GM19452 (cell line): Measurements from ENCODE around the gene ORC1.
"Not testable (repeated sequence)": the region's sequence is repeated elsewhere in the genome, so short reads cannot be mapped to it uniquely, and the experiment has no call there.

Experiments used
- ATAC-seq: cut with Tn5 transposase; IDR thresholded peaks from one replicate; pipeline ENCODE4 v1.9.1; 2021; ENCODE audit not compliant: unreplicated experiment

The ORC1 gene

DNA sequence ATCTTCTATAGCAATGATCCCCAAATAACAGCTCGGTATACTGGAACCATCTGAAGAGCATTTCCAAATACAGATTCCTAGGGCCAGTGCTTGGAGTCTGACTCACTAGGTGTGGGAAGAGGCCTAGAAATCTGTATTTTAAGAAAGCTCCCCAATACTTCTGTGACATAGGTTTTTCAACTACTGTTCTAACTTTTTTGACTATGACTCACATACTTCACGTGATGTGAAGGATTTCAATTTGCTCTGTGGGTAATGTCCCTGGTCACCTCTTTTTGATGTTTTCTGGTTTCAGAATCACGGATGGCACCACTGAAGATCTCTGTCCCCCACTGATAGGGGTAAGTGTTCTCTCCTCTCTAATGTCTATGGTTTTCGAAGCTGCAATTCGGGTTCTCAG lies 11.0 kb downstream of the ORC1 start:
- no peak for ATAC-seq

DNA sequence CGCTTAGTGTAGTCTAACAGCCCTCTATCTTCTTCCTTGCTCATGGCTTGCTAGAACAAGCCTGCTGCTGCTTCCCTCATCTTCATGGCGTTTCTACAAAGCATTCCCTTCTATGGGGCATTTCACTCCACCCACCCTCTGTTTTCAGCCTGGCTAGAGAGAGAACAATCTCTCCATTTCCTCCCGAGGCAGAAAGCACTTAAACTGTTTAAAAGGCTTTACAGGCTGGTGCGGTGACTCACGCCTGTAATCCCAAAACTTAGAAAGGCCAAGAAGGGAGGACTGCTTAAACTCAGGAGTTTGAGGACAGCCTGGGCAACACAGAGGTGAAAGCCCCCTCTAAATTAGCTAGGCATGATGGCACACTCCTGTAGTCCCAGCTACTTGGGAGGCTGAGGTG lies 17.8 kb downstream of the ORC1 start:
- ATAC-seq: no peak

GRCh38 chr1:52385376-52385775 lies 18.8 kb downstream of the ORC1 start:
- no peak for ATAC-seq

DNA sequence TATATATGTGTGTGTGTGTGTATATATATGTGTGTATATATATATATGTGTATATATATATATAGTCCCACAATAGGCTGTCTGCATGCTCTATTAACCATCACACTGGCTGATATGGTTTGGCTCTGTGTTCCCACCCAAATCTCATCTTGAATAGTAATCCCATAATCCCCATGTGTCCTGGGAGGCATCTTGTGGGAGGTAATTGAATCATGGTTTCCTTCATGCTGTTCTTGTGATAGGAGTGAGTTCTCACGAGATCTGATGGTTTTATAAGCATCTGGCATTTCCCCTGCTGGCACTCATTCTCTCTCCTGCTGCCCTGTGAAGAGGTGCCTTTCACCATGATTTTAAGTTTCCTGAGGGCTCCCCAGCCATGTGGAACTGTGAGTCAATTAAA lies 34.4 kb downstream of the ORC1 start:
- not testable (repeated sequence) for ATAC-seq

- ATAC-seq: no peak
Measured at GRCh38 chr1:52368383-52369172, 35.6 kb downstream of the ORC1 start.

DNA sequence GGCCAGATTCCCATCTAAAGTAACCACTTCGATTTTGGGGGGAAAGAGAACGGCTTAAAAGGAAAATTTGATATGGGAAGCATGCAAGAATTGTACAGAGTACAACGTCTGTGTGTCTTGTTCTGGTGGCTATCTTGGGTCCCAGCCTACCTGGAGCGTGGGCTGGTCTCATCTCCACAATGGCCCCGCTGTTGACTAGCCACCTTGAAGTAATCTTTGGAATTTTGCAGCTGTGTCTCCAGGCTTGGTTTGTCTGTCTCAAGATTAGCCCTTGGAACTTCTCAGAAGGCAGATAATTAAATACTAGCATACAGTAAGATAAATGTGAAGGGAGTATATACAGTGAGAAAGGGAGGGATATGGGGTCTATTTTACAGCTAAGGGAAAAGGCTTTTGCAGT lies 37.0 kb downstream of the ORC1 start:
- ATAC-seq: no peak

DNA sequence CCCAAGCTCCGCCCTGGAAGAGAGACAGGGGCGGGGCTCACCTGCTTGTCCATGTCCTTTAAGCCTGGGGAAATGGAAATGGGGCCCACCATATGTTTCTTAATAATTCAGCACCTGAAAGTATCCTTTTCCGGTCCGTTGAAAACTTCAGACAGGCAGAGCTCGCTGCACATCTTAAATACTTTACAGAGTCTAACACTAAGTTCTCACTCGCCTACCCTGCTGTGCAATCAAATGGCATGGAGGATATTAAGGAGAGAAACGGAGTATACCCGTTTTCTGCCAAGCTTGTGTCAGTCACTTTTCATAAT lies 37.8 kb downstream of the ORC1 start:
- ATAC-seq: no peak

GRCh38 chr1:52365746-52366516 lies 38.3 kb downstream of the ORC1 start, which contains the start of gene CC2D1B:
Gene CC2D1B, minus strand, starts transcription at chr1:52366205. Its CDS starts 1,585 bp downstream, at chr1:52364620.
- peak; percentile 86 for ATAC-seq

- no peak for ATAC-seq
Measured at GRCh38 chr1:52365071-52365745, 39.0 kb downstream of the ORC1 start.

DNA sequence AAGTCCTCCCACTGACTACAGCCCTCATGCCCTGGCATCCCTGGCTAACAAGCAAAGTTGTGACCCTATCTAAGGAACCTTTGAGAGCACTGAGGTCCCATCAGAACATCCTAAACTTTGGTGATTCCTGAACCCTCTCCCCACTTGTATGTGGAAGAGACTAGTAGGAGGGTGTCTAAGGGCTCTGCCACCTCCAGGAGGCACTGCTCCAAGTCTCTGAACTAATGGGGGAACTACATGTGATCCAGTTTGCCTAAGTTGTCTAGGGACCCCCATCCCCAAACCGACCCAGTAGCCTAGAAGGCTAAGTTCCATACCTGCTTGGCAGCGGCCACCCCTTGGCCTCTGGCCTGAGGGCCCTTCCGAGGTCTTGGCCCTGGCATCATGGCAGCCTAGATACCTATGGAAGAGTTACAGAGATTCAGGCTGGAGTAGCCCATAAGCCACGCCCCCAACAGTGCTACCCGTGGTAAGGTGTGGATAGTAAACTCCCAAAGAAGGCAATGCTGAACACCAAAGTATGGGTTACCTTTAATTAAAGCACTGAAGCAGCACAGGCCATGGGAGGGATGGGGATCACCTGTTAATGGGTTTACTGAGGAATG lies 39.9 kb downstream of the ORC1 start:
- no peak for ATAC-seq

DNA sequence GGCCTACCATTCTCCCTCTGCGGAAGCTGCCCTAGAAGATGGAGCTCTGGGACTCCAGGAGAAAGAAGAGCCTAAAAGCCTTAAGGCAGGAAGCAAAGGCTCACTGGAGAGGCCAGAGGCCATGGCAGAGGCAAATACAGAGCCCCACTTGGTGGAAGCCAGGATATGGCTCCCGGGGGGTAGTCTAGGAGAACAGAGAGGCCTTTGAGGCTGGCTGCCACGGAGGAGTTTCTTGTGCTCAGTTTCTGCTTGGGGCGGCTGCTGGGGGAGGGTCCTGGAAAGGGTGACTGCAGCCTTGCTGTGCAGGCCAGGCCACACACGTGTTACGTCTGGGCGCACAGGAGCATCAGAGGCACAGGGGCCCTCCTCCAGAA lies 43.6 kb downstream of the ORC1 start:
- ATAC-seq: no peak

GRCh38 chr1:52359676-52360594 lies 44.3 kb downstream of the ORC1 start:
- no peak for ATAC-seq

GRCh38 chr1:52358851-52359497 lies 45.2 kb downstream of the ORC1 start:
- ATAC-seq: no peak

- no peak for ATAC-seq
Measured at GRCh38 chr1:52357397-52357796, 46.8 kb downstream of the ORC1 start.

DNA sequence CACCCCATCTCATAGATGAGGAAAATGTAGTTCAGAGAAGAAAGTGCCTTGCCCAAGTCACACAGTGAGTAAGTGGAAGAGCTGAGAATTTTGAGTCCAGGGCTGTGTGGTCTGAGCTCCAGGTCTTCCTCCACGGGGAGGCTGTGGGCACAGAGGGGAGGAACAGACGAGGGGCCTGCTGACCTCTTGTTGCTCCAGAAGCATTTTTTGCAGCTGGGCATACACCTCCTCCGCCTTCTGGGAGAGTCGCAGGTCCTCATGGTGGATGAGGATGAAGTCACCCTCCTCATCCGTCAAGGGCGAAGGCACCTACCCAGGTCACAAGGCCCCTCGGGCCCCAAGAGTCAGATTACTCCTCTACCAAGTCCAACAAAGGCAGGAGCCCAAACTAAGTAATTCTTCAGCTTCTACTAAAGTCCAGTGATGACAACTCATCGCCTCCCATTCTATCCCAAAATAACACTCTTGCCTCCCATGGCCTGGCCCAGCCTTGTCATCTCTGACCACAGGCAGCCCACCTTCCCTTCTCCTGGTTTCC lies 47.3 kb downstream of the ORC1 start:
- ATAC-seq: no peak

GRCh38 chr1:52355847-52356505 lies 48.2 kb downstream of the ORC1 start:
- ATAC-seq: no peak

DNA sequence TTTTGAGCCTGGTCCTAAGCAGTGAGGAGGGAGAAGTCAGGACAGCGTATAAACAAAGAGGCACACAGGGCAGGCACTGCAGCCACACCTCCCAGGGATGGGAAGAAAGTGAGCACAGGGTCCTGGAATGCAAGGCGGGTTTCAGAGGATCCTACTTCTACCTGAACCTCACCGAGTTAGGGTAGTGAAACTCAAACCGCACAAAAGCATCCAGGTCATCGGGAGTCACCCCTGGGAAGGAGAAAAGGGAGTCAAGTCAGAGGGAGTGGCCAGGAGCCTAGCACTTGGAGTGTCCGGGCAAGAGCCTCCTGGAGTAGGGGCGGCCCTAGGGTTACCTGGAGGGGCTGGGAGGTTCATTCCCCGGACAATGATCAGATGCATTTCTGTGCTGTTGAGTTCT lies 48.8 kb downstream of the ORC1 start:
- no peak for ATAC-seq

DNA sequence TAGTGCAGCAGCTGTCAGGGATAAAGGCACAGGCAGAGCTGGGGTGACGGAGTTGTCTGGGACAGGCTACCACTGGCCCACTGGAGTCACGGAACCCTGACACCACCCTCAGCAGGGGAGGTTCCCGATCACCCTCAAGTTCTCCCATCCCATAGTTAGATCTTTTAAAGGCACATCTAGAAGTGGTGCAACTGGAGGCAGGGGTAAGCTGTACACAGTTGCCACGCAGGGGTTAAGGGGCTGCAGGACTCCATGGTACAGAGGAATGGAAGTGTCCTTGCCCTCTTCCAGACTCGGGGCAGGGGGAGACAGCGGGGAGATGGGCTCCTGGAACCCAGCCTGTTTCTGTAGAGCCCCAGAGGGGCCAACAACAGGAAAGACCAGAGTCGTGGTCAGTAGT lies 51.5 kb downstream of the ORC1 start:
- ATAC-seq: no peak

DNA sequence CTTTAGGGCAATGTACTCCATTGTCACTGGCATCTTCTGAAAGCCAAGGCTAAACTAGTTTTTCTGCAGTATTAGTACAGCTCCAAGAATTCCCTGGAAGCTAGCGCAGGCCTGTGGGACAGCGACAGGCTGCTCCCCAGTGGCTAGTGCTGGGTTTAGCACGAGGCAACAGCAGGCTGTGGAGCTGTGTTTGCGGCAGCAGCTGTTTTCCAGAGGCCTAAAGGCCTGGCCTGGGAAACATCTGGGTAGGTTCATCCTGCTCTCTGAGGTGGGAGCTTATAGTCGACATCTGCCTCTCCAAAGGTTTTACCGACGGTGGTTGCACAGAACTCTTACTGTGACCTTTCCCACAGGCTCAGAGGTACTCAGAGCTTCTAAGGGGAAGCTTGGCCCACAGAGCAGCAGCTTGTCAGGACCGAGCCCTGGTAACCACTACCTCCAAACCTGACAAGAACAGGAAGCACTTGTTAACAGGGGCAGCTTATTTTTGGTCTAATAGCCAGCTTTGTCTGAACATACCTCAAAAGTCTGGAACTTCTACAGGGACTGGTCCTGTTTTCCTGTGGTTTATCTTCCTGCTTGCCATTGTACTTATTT lies 55.4 kb downstream of the ORC1 start:
- no peak for ATAC-seq
